Adrenal gland (tissue), 12 donors: ENCODE results near the gene MUC6. TPM values are rescaled to one million over a fixed set of nuclear protein-coding genes. Genes with fewer than 3 reads are reported as not detected.
A peak's percentile ranks its signal among the peaks of the same experiment; 100 is the strongest.

Experiments used
- DNase-seq, 7 donors: peaks; one replicate each; pipeline ENCODE4 v3.0.0-alpha.2; 2019 to 2020
- H3K27ac ChIP-seq, 5 donors: fragments of 200-600 bp; sonication (generic) in 4 of 5; 1 replicate in 3 of 5; 2 replicates in 2 of 5; pipeline versions ENCODE4 v1.5.1 to v1.8.0; 2016 to 2020; ENCODE audit warnings: mild to moderate bottlenecking in 1 of 5
- H3K27me3 ChIP-seq: fragments of 200-600 bp; 2 replicates; pipeline ENCODE4 v1.8.0; 2021
- H3K36me3 ChIP-seq, 2 donors: fragments of 200-600 bp; replicated peaks in 1 of 2; 1 replicate in 1 of 2; 2 replicates in 1 of 2; pipeline versions ENCODE4 v1.5.1 to v1.8.0; 2018 to 2022
- H3K4me1 ChIP-seq, 2 donors: fragments of 200-600 bp; replicated peaks in 1 of 2; 1 replicate in 1 of 2; 2 replicates in 1 of 2; pipeline versions ENCODE4 v1.5.1 to v1.8.0; 2018 to 2021
- H3K4me3 ChIP-seq, 4 donors: fragments of 200-600 bp; sonication (generic) in 3 of 4; one replicate each; pipeline ENCODE4 v1.5.1; 2016 to 2018
- H3K9me3 ChIP-seq, 3 donors: fragments of 200-600 bp; sonication (generic) in 1 of 3; replicated peaks in 1 of 3; 1 replicate in 2 of 3; 2 replicates in 1 of 3; pipeline versions ENCODE4 v1.5.1 to v1.8.0; 2016 to 2021
- POLR2A ChIP-seq, 2 donors: fragments of 450-650 bp; IDR thresholded peaks; one replicate each; pipeline ENCODE4 v1.6.1; 2017; ENCODE audit warnings: antibody characterized with exemption in 2 of 2, mild to moderate bottlenecking in 2 of 2, moderate library complexity in 1 of 2
- WGBS, 4 donors: extraction: QIAGEN DNeasy Blood & Tissue Kit in 2 of 4; methylation state at CpG; one replicate each; pipeline versions ENCODE4 v1.1.5 to v1.1.7; 2013 to 2017; 5-methylcytosine and 5-hydroxymethylcytosine counted together
- intact Hi-C, 2 donors: fragments of 100-400 bp; cut with DNase I; formaldehyde crosslinking; loops; one replicate each; pipeline versions ENCODE4 v1.14.1 to v1.15.0; 2022 to 2023
- polyA plus RNA-seq, 3 donors: library from polyadenylated mRNA; stranded (reverse); fragments of 200-250 nt in 2 of 3; fragments of 350-450 nt in 1 of 3; fragmentation: Illumina TruSeq in 1 of 3; extraction: RNeasy Lipid Tissue Mini Kit (QIAGEN cat#74804) in 1 of 3; gene quantifications; one replicate each; pipeline ENCODE4 v1.2.3, GENCODE V29; 2013 to 2014
- total RNA-seq, 9 donors: library from RNA; depleted of rRNA in 4 of 9; stranded (reverse); fragments of >200 nt in 4 of 9; fragments of 120-200 nt in 1 of 9; fragmentation: NEBNext Ultra II Directional in 1 of 9; extraction: Animal tissue kit (Norgen Biotek cat#: 25700) in 1 of 9; gene quantifications; one replicate each; pipeline versions ENCODE4 v1.1.0 to v1.2.4, GENCODE V29; 2013 to 2023
- TF ChIP-seq, protein P1 (sequence below), 6 experiments: fragments of 450-650 bp in 4 of 6; fragments of 200-600 bp in 2 of 6; sonication (generic) in 1 of 6; IDR thresholded peaks; 1 replicate in 5 of 6; 2 replicates in 1 of 6; pipeline versions ENCODE4 v1.5.1 to v1.8.0; 2016 to 2021; ENCODE audit warnings: antibody characterized with exemption in 6 of 6, mild to moderate bottlenecking in 2 of 6, moderate library complexity in 1 of 6
- donor health status: healthy with polysubstance abuse.
- donor health status: Bipolar disorder and iron deficiency.
- donor health status: DM: yes; HTN: yes; CAD: no.
- donor health status: DM: no; HTN: no; CAD: no.
- donor health status: DM: no; HTN: no; CAD: no.
- donor health status: DM: yes; HTN: yes; CAD: no.

The MUC6 gene
- total and polyA plus RNA-seq, 12 donors, result under 0.01 to 0.72 (median 0.04) TPM; not detected in 7

DNA sequence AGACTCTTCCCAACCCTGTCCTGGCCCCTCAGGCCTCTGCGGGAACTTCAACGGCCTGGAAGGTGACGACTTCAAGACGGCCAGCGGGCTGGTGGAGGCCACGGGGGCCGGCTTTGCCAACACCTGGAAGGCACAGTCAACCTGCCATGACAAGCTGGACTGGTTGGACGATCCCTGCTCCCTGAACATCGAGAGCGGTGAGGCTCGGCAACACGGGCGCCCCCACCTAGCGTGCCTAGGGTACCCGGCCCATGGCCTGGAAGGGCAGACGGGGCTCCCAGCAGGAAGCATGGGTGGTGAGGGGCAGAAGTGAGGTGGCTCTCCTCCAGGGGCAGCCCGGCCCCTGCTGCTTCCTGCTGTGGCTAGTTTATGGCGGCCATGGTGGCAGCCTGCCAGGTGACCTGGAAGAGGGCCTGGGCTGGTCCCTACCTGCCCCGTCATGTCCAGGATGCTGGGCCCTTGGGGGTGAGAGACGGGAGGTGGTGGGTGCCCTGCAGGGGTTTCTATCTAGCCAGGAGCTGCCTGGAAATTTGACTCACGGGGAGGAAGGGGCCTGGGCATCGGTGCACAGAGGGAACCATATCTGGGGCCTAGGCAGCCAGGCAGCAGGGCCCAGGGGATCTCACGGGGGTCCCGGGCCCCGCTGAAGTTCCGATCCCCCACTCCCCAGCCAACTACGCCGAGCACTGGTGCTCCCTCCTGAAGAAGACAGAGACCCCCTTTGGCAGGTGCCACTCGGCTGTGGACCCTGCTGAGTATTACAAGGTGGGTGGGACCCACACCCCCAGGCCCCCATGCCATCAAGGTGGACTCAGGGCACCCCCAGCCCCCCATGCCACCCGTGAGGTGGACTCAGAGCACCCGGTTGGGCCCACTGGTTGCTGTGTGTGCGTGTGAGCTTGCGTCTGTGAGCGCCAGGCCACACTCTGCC, 47.4 kb upstream of the MUC6 start:
- WGBS, 4 donors, result 74 to 80% (median 76%) methylated on average over 11 to 34 of the region's 34 CpGs
- H3K27ac ChIP-seq, result no peak overlapping the region
- no peak overlapping the region for H3K4me3 ChIP-seq
- H3K4me1 ChIP-seq, result no peaks in the 10 kb centered on the region
- no peak for TF ChIP-seq POLR2A (IDR thresholded peaks at IDR 0.05)
- H3K9me3 ChIP-seq, result no peaks in the 10 kb centered on the region
- no peaks in the 10 kb centered on the region for H3K36me3 ChIP-seq
- intact Hi-C loops, result no loop called here
- peak in 1 of 7 donors; percentile 5 for DNase-seq
- H3K27me3 ChIP-seq, result no peaks in the 10 kb centered on the region

DNA sequence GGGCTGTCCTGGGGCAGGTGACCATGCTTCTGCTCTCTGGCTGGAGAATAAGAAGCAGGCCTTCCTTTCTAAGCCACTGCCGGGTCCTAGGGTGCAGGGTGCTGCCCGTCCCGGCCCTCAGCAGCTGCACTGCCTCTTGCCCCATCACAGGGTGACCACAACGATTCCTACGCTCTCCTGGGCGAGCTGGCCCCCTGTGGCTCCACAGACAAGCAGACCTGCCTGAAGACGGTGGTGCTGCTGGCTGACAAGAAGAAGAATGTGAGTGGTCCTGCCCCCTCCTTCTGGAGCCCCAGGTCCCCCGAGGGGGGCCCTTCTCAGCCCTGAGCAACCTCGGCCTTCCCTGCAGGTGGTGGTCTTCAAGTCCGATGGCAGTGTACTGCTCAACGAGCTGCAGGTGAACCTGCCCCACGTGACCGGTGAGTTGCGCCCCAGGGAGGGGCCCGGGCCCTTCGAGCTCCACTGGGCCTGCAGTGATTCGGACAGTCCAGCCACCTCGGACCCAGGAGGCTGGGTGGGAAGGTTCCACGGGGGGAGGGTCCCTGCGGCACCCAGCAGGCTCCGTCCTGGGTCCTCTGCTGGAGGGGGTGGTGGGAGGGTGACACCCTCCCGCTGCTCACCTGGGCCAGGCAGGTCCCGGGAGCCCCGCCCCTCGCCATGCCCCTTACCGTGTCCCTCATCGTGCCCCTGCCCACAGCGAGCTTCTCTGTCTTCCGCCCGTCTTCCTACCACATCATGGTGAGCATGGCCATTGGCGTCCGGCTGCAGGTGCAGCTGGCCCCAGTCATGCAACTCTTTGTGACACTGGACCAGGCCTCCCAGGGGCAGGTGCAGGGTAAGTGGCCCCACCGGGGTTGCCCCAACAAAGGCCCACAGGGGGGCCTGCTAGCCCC, 46.5 kb upstream of the MUC6 start:
- Histone ChIP-seq H3K9me3 (no peaks in the 10 kb centered on the region), H3K27ac (no peak overlapping the region), H3K27me3 (no peaks in the 10 kb centered on the region), H3K4me3 (no peak overlapping the region), H3K36me3 (no peaks in the 10 kb centered on the region), H3K4me1 (no peaks in the 10 kb centered on the region)
- WGBS, 4 donors, result 67 to 76% (median 70%) methylated on average over 5 to 33 of the region's 33 CpGs
- TF ChIP-seq POLR2A (IDR thresholded peaks at IDR 0.05), result no peak
- intact Hi-C loops, result no loop called here
- peak in 1 of 7 donors; percentile 4 for DNase-seq

DNA sequence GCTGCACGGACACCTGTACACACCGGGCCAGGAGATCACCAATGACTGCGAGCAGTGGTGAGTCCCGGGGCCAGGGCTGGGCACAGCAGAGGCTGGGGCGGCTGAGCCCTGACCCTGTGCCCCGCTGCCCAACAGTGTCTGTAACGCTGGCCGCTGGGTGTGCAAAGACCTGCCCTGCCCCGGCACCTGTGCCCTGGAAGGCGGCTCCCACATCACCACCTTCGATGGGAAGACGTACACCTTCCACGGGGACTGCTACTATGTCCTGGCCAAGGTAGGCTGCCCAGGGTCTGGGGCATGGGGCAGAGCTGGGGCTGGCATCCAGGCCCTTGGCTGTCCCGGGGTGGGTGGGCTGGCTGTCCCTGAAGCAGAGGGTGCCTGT, 45.8 kb upstream of the MUC6 start:
- no peak for DNase-seq
- no peaks in the 10 kb centered on the region for H3K4me1 ChIP-seq
- no peaks in the 10 kb centered on the region for H3K9me3 ChIP-seq
- H3K36me3 ChIP-seq, result no peaks in the 10 kb centered on the region
- H3K27ac ChIP-seq, result no peak overlapping the region
- H3K27me3 ChIP-seq, result no peaks in the 10 kb centered on the region
- intact Hi-C loops, result no loop called here
- H3K4me3 ChIP-seq, result no peak overlapping the region
- TF ChIP-seq, protein P1, sequence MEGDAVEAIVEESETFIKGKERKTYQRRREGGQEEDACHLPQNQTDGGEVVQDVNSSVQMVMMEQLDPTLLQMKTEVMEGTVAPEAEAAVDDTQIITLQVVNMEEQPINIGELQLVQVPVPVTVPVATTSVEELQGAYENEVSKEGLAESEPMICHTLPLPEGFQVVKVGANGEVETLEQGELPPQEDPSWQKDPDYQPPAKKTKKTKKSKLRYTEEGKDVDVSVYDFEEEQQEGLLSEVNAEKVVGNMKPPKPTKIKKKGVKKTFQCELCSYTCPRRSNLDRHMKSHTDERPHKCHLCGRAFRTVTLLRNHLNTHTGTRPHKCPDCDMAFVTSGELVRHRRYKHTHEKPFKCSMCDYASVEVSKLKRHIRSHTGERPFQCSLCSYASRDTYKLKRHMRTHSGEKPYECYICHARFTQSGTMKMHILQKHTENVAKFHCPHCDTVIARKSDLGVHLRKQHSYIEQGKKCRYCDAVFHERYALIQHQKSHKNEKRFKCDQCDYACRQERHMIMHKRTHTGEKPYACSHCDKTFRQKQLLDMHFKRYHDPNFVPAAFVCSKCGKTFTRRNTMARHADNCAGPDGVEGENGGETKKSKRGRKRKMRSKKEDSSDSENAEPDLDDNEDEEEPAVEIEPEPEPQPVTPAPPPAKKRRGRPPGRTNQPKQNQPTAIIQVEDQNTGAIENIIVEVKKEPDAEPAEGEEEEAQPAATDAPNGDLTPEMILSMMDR (IDR thresholded peaks at IDR 0.05), result no peak
- TF ChIP-seq POLR2A (IDR thresholded peaks at IDR 0.05), result no peak
- 79 to 100% (median 91%) methylated on average over 3 to 14 of the region's 14 CpGs; no CpG with 5 or more reads in 1 of the 4 donors for WGBS, 4 donors

DNA sequence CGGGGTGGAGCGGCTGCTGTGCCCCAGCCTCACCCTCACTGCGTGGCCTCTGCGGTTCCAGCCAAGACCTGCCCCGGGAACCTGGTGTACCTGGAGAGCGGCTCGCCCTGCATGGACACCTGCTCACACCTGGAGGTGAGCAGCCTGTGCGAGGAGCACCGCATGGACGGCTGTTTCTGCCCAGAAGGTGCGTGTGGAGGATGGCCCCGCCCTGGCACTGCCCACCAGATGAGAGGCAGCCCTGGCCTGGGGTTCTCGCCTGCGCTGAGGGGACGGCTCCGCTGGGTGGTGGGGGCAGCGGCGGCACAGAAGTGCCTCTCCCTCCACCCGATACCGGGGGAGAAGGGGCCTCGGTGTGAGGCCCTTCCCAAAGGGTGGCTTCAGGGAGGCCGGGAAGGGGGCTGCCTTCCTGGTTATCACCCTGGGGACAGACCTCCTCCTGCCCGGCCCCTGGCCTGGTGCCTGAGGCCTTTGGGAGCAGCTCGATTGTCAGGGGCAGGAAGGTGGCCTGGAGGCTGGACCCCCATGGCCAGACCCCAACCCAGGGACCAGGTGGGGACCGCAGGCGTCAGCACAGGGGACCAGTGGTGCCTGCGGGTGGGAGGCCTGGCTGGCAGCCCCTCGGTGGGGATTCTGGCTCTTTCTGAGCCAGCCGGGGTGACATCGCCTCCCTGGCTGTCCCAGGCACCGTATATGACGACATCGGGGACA, 45.2 kb upstream of the MUC6 start:
- Histone ChIP-seq H3K4me3 (no peak overlapping the region), H3K36me3 (no peaks in the 10 kb centered on the region), H3K27ac (no peak overlapping the region), H3K27me3 (no peaks in the 10 kb centered on the region), H3K9me3 (no peaks in the 10 kb centered on the region), H3K4me1 (no peaks in the 10 kb centered on the region)
- 79 to 84% (median 83%) methylated on average over 16 to 33 of the region's 33 CpGs; no CpG with 5 or more reads in 1 of the 4 donors for WGBS, 4 donors
- TF ChIP-seq POLR2A (IDR thresholded peaks at IDR 0.05), result no peak
- TF ChIP-seq, protein P1 (IDR thresholded peaks at IDR 0.05), result no peak
- peak in 1 of 7 donors; percentile 6 for DNase-seq
- intact Hi-C loops, result no loop called here
